Hepatocyte (in vitro differentiated cells): Measurements from ENCODE around the gene USP54. TPM values are rescaled to one million over a fixed set of nuclear protein-coding genes. Genes with fewer than 3 reads are reported as not detected.

ENCODE experiments used
- DNase-seq: peaks from one replicate; pipeline ENCODE4 v3.0.0-alpha.2; 2016; ENCODE audit warnings: low spot score
- H2AFZ ChIP-seq: fragments of 200-600 bp; sonication (generic); 2 replicates; pipeline ENCODE4 v1.6.0; 2016; ENCODE audit warnings: antibody characterized with exemption, mild to moderate bottlenecking
- H3K27ac ChIP-seq: fragments of 200-600 bp; sonication (generic); 2 replicates; pipeline ENCODE4 v1.5.1; 2016; ENCODE audit warnings: mild to moderate bottlenecking
- H3K27me3 ChIP-seq: fragments of 200-600 bp; sonication (generic); 2 replicates; pipeline ENCODE4 v1.6.1; 2016
- H3K36me3 ChIP-seq: fragments of 200-600 bp; sonication (generic); replicated peaks from 2 replicates; pipeline ENCODE4 v1.5.1; 2016; ENCODE audit warnings: low read depth; ENCODE audit not compliant: insufficient read depth
- H3K4me1 ChIP-seq: fragments of 200-600 bp; sonication (generic); 2 replicates; pipeline ENCODE4 v1.5.1; 2016; ENCODE audit warnings: mild to moderate bottlenecking, moderate library complexity; ENCODE audit not compliant: insufficient read depth
- H3K4me2 ChIP-seq: fragments of 200-600 bp; sonication (generic); 2 replicates; pipeline ENCODE4 v1.6.0; 2016
- H3K4me3 ChIP-seq: fragments of 200-600 bp; sonication (generic); 2 replicates; pipeline ENCODE4 v1.5.1; 2016; ENCODE audit warnings: mild to moderate bottlenecking
- H3K79me2 ChIP-seq: fragments of 200-600 bp; sonication (generic); 2 replicates; pipeline ENCODE4 v1.6.0; 2017; ENCODE audit warnings: mild to moderate bottlenecking
- H3K9me2 ChIP-seq: fragments of 200-600 bp; sonication (generic); replicated peaks from 2 replicates; pipeline ENCODE4 v1.6.0; 2017; ENCODE audit warnings: mild to moderate bottlenecking; ENCODE audit not compliant: insufficient read depth
- H3K9me3 ChIP-seq: fragments of 200-600 bp; sonication (generic); 2 replicates; pipeline ENCODE4 v1.5.1; 2016; ENCODE audit warnings: low read depth, mild to moderate bottlenecking
- H4K20me1 ChIP-seq: fragments of 200-600 bp; sonication (generic); 2 replicates; pipeline ENCODE4 v1.6.0; 2016; ENCODE audit warnings: mild to moderate bottlenecking; ENCODE audit not compliant: insufficient read depth, poor library complexity, severe bottlenecking
- CTCF ChIP-seq: fragments of 200-600 bp; sonication (generic); IDR thresholded peaks from 2 replicates; pipeline ENCODE4 v1.5.1; 2016; ENCODE audit warnings: antibody characterized with exemption, mild to moderate bottlenecking; ENCODE audit not compliant: poor library complexity
- EZH2 ChIP-seq: fragments of 200-600 bp; sonication (generic); IDR thresholded peaks from 2 replicates; pipeline ENCODE4 v1.6.1; 2016; ENCODE audit warnings: antibody characterized with exemption, mild to moderate bottlenecking, borderline replicate concordance
- EZH2phosphoT487 ChIP-seq: fragments of 200-600 bp; sonication (generic); IDR thresholded peaks from one replicate; pipeline ENCODE4 v1.6.1; 2018; ENCODE audit warnings: antibody characterized with exemption, mild to moderate bottlenecking, low read depth, moderate library complexity; ENCODE audit not compliant: unreplicated experiment, severe bottlenecking
- WGBS: methylation state at CpG from one replicate; pipeline ENCODE4 v1.1.6; 2016; ENCODE audit warnings: low lambda C conversion rate; ENCODE audit errors: missing lambda C conversion rate; 5-methylcytosine and 5-hydroxymethylcytosine counted together
- polyA plus RNA-seq: library from polyadenylated mRNA; unstranded; fragments of >200 nt; fragmentation: Nextera tagmentation; extraction: Ambion mirVana; gene quantifications from 2 replicates; pipeline ENCODE4 v1.2.1, GENCODE V29; 2016
- total RNA-seq: library from RNA; depleted of rRNA; stranded (reverse); fragments of >200 nt; gene quantifications from 2 replicates; pipeline ENCODE4 v1.2.3, GENCODE V29; 2014

USP54 gene
- total and polyA plus RNA-seq, 2 experiments from 2014 or later = 13.2 to 61.6 TPM

GRCh38 chr10:73517166-73517888 is 73.8 kb downstream of the USP54 start:
- DNase-seq = no peak
- TF ChIP-seq EZH2phosphoT487 = no peak
- no peak for TF ChIP-seq CTCF
- no peak for TF ChIP-seq EZH2
- Histone ChIP-seq H3K4me3 (no peak overlapping the region), H4K20me1 (no peaks in the 10 kb centered on the region), H3K27ac (no peak overlapping the region), H3K79me2 (no peaks in the 10 kb centered on the region), H3K9me2 (no peaks in the 10 kb centered on the region), H3K9me3 (no peaks in the 10 kb centered on the region), H3K27me3 (no peaks in the 10 kb centered on the region), H3K4me1 (no peaks in the 10 kb centered on the region), H3K4me2 (no peak overlapping the region), H2AFZ (no peak overlapping the region), H3K36me3 (no peaks in the 10 kb centered on the region)
- 86% methylated on average over 4 of the region's 4 CpGs for WGBS

GRCh38 chr10:73512207-73512743 is 78.9 kb downstream of the USP54 start:
- no peak overlapping the region for H2AFZ ChIP-seq

GRCh38 chr10:73509695-73510094 is 81.4 kb downstream of the USP54 start:
- Histone ChIP-seq H3K4me2 (no peak overlapping the region), H3K36me3 (no peaks in the 10 kb centered on the region), H3K79me2 (no peaks in the 10 kb centered on the region), H3K9me3 (no peaks in the 10 kb centered on the region), H3K27ac (no peak overlapping the region), H3K4me1 (no peaks in the 10 kb centered on the region), H3K4me3 (no peak overlapping the region), H3K27me3 (no peaks in the 10 kb centered on the region), H4K20me1 (no peaks in the 10 kb centered on the region), H2AFZ (no peak overlapping the region), H3K9me2 (no peaks in the 10 kb centered on the region)
- WGBS = 96% methylated on average over 5 of the region's 5 CpGs
- DNase-seq = no peak
- no peak for TF ChIP-seq CTCF
- TF ChIP-seq EZH2phosphoT487 = no peak
- TF ChIP-seq EZH2 = no peak

More at GRCh38 chr10:73512207-73512743, 78.9 kb downstream of the USP54 start:
- Histone ChIP-seq H3K79me2 (no peaks in the 10 kb centered on the region), H3K27me3 (no peaks in the 10 kb centered on the region), H3K9me3 (no peaks in the 10 kb centered on the region), H4K20me1 (no peaks in the 10 kb centered on the region), H3K4me1 (no peaks in the 10 kb centered on the region), H3K9me2 (no peaks in the 10 kb centered on the region), H3K4me3 (no peak overlapping the region), H3K4me2 (no peak overlapping the region), H3K27ac (no peak overlapping the region), H3K36me3 (no peaks in the 10 kb centered on the region)
- DNase-seq = no peak
- no peak for TF ChIP-seq EZH2phosphoT487
- TF ChIP-seq EZH2 = no peak
- TF ChIP-seq CTCF = no peak
- WGBS = 98% methylated on average over 4 of the region's 4 CpGs
